Activated CD4-positive, alpha-beta T cell treated with anti-CD3 and anti-CD28 coated beads, Interleukin-2, Interleukin-4, amounts not matched to agents 100 ng/mL and 50 ng/mL, durations not matched to agents 16 hours and 8 hours (primary cell): ENCODE data around the gene FXYD1.
A peak's percentile ranks its signal among the peaks of the same experiment; 100 is the strongest.

Experiments used
- DNase-seq: peaks from one replicate; pipeline ENCODE4 v3.0.0-alpha.2; 2020; ENCODE audit warnings: low spot score

FXYD1 gene

GRCh38 chr19:35107545-35107944, 31.1 kb upstream of the FXYD1 start:
- DNase-seq = no peak

DNA sequence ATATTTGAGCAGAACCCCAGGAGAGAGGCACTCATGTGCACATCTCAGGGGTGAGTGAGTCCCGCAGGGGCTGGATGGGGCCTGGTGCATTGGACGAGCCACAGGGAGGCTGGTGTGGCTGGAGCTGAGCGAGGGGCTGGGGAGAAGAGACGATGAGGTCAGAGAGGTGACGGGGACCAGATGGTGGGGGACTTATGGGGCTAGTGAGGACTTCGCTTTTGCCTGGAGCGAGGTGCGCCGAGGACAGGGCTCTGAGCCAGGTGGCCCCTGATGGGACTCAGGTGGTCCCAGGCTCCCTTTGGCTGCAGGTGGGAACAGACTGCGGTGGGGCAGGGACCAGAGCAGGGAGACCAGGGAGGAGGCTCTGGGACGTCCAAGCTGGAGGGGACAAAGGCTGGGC, 29.9 kb upstream of the FXYD1 start:
- no peak for DNase-seq

DNA sequence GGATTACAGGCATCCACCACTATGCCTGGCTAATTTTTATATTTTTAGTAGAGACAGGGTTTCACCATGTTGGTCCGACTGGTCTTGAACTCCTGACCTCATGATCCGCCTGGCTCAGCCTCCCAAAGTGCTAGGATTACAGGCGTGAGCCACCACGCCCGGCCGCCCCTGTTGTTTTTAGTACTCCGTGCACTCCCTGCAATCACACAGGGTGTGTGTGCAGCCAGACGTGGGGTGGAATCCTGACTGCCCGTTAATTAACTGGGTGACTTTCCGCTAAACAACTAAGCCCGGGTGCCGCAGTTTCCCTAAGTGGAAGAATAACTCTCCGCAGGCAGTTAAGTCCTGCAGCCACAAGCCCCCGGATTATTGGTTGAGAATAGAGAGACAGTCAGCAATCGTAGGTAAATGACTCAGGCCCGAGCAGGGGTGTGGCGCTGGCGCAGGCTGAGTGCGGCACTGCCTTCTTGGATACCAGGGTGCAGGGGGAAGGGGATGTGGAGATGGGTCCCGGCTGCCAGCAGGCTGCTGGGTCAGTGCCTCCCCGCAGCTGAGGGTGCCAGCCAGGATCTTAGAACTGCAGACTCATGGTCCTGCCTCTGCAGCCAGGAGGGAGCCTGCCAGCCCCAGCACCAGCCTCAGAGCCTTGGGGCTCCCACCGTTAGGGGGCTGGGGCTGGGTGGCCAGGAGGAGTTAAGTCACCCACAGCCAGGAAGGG, 29.1 kb upstream of the FXYD1 start:
- no peak for DNase-seq

DNA sequence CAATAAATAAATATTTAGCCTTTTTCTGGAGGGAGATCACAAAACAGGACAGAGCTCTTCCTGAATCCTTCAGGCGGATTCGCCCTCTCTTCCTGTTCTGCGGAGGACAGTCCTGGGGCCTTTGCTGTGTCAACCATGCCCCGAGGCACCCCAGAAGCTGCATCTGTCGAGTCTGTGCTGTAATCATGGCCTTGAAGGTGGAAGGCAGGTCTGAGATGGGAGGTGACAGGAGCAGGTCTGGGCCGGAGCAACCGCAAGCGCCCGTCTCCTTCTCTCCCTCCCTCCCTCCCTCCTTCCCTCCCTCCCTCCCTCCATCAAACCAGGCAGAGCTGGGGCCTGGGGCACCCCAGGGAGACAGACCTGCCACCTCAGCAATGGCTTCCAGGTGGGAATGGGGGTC, 27.6 kb upstream of the FXYD1 start:
- no peak for DNase-seq

DNA sequence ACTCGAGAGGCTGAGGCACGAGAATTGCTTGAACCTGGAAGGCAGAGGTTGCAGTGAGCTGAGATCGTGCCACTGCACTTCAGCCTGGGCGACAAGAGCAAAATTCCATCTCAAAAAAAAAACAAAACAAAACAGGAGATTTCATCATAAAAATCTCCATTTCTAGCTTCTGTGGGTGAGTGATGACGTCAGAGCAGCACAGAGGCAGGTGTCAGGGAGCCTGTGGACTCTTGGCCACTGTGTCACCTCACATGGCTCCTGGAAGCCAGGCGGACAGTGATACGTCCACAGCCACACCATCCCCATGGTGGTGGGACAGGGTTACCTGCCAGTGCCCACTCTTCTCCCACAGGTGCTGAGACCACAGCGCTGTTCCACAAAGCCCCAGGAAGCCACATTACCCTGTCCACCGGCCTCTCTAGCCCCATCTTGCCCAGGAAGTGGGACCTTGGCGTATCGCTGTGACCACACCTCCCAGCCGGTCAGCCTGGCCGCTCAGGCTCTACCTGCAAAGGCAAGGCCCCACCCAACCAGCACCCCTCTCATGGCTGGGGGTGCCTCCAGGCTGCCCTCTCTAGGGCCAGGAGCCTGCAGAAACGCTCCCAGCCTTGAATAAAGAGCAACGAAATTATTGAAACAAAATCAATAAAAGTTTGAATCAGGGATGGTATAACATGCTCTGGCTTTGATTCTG, 25.5 kb upstream of the FXYD1 start:
- no peak for DNase-seq

GRCh38 chr19:35114353-35115176, 24.1 kb upstream of the FXYD1 start:
- peak; percentile 63 for DNase-seq

DNA sequence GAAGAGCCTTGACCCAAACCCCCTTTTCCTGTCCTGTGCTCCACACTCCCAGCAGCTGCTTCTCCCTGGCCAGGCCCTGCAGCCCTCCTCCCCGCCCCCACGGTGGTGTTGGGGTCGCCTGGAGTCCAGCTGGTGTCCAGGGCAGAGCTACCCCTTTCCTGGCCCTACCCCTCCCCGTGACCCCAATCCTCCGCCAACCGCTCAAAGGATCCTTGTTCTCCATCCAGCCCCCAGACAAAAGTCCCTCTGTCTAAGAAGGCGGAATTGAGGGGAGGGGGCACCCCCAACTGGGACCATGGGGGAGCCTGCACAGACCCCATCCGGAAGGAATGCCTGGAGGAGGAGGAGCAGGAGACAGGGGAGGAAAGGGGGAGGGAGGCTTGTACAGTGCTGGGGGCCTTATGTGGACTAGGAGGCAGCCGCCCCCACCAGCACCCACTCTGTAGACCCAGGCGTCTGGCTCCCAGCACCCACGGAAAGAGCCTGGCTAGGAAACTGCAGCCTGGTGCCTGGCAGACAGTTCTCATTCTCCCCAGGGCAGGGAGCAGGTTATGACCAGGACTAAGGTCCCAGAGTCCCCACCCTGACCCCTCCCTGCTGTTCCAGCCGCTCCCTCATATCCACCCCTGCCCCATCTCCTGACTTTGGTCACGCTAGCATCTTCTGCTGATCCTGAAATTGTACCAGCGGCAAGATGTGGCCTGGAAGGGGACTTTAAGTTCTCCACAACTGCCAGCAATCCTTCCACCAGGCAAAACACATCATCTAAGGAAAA, 23.3 kb upstream of the FXYD1 start, which contains the start of gene FXYD3:
FXYD3 (plus strand) TSS at position 647 of the 775 bp plus-strand sequence. CDS start 3,554 bp downstream, outside the sequence.
- no peak for DNase-seq

DNA sequence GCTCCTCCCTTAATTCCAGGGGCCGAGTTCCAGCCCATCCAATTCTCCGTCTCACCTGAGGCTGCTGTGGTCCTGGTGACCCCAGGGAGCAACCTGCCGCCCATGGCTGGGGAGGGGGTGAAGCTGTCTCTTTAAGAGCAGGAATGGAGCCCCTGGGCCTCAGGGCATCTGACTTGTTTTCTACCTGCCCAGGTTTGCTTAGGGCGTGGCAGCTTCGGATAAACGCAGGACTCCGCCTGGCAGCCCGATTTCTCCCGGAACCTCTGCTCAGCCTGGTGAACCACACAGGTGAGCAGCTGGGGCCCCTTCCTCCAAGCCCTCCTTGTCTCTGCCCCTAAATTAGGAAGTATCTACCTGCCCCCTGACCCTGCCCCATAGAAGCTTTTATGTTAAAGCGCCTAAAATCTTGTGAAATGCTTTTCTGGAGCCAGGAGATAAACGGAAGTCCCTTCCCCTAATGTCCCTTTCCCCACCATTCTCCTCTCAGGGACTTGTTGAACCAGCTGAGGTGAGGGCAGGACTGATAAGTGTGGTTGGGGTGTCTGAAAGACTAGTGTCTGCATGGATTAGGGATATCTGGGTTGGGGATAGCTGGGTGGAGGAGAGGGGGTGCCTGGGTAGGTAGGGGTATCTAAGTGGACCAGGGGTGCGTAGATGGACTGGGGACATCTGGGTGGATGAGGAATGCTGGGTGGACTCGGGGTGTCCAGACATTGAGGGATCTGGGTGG, 22.4 kb upstream of the FXYD1 start:
- no peak for DNase-seq

- DNase-seq = no peak
Observed at GRCh38 chr19:35117116-35117515, 21.5 kb upstream of the FXYD1 start.

DNA sequence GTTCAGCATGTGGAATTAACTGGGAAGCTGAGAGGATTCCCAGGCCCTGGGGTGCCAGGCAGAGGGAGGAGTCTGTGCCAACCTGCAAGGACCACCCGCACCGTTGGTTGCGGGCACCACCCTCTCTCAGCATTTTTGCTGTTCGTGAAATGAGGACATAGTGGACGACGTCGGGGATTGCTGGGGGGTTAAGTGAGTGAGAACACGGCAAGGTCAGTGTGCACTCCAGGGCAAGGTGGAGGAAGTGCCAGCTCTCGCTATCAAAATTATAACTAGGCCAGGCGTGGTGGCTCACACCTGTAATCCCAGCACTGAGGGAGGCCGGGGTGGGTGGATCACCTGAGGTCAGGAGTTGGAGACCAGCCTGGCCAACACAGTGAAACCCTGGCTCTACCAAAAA, 20.8 kb upstream of the FXYD1 start:
- DNase-seq = no peak

- DNase-seq = no peak
Observed at GRCh38 chr19:35118268-35119020, 20.2 kb upstream of the FXYD1 start.

- DNase-seq = no peak
Observed at GRCh38 chr19:35119091-35119490, 19.5 kb upstream of the FXYD1 start.

DNA sequence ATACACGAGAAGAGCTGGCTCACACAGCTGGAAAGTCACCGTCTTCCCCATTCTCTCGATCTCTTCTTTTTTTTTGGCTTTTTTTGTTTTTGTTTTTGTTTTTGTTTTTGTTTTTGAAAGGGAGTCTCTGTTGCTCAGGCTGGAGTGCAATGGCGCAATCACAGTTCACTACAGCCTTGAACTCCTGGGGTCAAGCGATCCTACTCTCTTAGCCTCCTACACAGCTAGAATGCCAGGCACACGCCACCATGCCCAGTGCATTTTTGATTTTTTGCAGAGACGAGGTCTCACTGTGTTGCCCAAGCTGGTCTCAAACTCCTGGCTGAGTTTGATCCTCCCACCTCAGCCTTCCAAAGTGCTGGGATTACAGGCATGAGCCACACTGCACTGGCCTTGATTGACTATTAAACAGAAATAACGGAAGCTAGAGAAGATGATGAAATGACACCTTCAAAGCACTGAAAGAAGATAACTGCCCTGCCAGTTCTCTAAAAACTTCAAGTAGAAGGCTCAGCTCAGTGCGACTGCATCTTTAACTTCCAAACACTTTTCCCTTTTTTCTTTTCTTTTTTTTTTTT, 19.0 kb upstream of the FXYD1 start:
- DNase-seq = no peak

DNA sequence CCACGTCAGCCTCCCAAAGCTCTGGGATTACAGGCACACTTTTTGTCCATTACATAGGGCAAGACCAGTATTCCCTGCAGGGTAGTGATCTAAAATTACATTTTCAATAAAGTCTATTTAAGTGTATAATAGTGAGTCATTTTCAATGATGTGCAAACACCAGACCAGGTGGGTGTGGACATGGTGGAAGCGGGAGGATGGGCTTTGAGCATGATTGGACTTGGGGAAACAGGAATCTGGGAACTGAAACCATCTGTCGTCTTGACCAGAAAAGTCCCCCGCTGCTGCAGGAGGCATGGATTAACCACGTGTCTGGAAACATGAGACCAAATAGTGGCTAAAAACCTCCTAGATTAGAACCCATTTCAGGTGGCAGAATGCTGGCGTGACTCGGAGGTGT, 18.1 kb upstream of the FXYD1 start:
- no peak for DNase-seq

DNA sequence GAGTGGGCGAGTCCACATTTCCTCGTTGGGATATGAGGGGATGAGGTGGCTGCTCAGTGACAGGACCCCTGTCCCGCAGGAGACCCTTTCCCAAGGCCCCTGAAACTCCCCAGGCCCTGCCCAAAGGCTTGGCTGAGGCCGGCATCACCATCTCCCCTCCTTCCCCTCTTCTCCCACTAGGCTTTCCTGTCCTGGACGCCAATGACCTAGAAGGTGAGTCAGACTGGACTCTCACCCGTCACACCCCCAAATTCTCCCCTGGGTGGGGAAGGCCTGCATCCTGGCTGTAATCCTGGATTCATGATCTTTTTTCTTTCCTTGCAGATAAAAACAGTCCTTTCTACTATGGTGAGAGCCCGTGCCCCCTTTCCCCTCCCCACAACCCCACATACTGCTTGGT, 17.7 kb upstream of the FXYD1 start:
- DNase-seq = no peak

DNA sequence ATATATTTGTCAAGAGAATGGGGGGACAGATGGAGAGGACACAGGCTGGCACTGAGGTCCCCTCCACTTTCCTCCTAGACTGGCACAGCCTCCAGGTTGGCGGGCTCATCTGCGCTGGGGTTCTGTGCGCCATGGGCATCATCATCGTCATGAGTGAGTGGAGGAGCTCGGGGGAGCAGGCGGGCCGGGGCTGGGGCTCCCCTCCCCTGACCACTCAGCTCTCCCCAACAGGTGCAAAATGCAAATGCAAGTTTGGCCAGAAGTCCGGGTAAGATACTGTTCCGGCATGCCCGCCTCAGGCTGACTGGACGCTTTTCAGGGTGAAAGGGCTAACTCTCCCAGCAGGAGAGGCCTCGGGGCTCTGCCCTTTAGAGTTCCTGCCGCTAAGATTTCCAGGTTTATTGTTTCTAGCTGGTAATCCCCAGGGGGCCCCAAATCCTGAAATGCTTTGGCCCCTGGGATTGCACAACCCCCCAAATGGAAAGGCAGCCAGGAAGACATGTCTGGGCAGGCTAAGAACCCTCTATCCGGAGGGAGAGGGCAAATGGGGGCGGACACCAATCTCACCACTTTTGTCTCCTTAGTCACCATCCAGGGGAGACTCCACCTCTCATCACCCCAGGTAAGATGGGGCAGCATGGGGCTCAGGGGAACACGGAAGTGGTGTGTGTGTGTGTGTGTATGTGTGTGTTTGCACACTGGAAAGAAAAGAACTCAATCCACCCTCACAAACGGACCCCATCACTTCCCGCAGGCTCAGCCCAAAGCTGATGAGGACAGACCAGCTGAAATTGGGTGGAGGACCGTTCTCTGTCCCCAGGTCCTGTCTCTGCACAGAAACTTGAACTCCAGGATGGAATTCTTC, 15.7 kb upstream of the FXYD1 start:
- DNase-seq = no peak

DNA sequence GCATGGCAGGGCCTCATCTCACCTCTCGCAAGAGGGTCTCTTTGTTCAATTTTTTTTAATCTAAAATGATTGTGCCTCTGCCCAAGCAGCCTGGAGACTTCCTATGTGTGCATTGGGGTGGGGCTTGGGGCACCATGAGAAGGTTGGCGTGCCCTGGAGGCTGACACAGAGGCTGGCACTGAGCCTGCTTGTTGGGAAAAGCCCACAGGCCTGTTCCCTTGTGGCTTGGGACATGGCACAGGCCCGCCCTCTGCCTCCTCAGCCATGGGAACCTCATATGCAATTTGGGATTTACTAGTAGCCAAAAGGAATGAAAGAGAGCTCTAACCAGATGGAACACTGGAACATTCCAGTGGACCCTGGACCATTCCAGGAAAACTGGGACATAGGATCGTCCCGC, 15.1 kb upstream of the FXYD1 start:
- DNase-seq = no peak

DNA sequence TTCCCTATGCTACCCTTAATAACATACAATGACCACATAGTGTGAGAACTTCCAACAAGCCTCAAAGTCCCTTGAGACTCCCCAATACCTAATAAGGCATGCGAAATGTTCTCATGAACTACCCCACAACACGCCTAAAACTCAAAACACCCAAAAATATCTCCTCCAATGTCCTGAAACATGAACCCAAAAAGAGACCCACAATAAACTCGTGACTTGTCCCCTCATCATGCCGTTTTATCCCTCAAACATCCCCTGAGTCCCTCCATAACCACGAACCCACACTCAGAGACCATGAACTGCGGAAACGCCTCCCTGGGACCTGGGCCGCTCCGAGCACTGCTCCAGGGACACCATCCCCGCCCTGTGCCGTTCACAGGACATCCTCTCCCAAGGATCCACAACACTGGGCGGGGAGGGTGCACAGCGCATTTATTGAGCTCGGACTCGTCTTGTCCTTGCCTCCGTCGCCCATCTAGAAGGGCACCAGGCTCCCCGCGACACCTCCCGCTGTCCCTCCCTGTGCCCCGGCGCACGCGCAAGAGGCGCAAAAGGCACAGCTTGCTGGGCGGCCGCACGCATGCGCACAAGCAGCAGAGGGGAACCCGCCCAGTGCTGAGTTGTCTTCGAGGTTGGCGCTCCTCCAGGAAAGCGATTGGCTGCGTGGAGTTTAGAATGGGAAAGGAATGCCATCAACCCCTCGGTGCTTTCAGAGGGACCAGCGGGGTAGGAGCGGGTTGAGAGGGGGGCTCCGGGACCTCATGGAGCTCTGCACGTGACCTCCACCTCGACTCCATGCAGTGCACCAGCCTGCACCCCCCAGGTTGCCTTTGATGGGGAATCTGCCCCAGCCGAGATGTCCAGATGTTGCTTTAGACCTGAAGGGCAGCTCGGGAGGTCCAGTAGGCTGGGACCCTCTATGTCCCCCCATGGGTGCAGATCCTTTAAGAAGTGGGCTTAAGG, 14.2 kb upstream of the FXYD1 start:
- peak; percentile 86 for DNase-seq
